Kidney glomerular epithelial cell (primary cell): Measurements from ENCODE around the gene ARHGEF11.

Experiments used
- DNase-seq: peaks from one replicate; lab custom pipeline; 2025; lab: John Stamatoyannopoulos, UW

The ARHGEF11 gene

DNA sequence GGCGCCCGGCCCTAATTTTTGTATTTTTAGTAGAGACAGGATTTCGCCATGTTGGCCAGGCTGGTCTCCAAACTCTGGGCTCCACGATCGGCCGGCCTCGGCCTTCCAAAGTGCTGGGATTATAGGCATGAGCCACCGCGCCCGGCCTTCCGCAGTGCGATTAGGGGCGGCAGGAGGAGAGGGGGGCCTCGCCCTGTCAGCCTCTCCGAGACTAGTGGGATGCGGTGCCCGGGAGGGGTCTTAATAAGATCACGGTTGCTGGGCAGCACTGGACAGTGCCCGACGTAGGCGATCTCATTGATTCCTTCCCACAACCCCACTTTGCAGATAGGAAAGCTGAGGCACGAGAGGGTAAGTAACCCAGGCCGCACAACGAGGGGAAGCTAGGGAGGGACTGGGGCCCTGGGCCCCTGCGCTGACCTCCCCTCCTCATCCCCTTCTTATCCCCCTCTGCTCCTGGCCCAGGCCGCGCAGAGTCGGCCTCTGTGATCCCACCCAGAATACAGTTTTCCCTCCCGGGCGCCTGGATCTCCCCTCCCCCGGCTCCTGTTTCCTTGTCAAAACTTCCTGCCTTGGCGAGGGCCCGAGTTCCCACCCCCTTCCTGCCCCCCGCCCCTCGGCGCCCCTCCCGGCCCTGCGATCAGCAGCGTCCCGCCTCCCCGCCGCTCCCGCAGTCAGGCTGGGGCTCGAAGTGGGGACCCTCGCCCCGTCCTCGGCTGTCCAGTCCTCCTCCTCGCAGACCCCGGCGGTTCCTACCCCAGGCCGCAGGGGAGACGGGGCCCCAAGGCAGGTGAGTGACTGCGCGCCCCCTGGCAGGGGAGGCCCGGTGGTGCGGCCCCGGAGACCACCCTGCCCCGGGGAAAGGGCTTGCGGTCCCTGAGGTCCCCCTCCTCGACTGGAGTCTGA is 152.2 kb downstream of the ARHGEF11 start, which contains the start of gene PEAR1:
PEAR1 (plus strand) TSS at position 671 of the 906 bp plus-strand sequence. CDS start 10,209 bp downstream, outside the sequence.
- no peak for DNase-seq

DNA sequence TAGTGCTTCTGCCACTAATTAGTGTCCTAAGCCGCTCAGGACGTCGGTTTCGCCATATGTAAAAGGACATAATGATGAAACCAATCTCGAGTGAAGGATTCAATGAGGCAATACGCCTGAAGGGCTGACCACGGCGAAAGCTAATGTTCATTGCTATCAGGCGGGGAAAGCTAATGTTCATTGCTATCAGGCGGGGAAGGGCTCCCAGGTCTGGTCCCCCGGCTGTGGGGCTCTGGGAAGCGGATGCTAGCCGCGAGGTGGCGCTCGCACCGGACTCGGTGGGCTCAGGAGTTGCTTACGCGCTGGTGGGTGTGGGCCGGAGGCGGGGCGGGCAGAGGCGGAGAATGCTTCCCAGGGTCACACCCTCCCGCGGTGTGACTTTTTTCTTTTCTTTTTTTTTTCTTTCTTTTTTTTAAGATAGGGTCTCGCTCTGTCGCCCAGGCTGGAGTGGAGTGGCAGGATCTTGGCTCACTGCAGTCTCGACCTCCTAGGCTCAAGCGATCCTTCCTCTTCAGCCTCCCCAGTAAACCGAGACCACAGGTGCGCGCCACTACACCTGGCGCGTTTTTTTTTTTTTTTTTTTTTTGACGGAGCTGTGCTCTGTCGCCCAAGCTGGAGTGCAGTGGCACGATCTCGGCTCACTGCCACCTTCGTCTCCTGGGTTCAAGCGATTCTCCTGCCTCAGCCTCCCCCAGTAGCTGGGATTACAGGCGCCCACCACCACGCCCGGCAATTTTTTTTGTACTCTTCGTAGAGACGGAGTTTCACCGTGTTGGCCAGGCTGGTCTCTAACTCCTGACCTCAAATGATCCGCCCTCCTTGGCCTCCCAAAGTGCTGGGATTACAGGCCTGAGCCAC is 153.1 kb downstream of the ARHGEF11 start:
- DNase-seq: peak; percentile 51

DNA sequence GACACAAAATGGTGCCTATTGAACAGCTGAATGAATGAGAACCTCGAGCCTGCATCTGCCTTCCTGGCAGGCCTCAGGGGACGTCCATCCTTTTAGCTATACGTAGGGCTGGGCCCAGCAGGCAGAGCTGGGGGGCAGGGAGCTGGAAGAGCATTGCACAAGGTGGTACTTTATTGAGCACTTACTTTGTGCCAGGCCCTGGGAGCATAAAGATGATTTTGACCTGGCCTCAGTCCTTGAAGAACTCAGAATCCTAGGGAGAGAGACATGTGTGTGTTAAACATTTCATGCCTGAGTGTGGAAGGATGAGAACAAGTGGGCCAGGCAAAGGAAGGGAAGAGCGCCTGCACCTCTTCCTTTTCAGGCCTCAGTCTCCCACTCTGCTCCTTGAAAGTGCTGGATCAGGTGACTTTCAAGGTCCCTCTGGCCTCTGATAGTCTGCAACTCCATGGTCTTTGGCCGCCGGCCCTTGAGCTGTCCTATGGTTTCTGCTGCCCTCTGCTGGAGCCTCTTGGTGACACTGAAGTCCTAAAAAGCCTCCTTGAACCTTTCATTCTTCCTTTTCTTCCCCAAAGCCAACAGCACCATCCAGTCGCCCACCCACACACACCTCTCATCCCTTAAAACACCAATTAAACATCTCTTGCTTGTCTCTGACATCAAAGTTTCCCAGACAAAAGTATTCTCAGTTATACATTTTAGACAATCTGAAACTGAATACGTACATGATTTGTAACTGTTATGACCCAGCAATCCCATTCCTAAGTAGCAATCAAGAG is 155.6 kb downstream of the ARHGEF11 start:
- peak; percentile 84 for DNase-seq

DNA sequence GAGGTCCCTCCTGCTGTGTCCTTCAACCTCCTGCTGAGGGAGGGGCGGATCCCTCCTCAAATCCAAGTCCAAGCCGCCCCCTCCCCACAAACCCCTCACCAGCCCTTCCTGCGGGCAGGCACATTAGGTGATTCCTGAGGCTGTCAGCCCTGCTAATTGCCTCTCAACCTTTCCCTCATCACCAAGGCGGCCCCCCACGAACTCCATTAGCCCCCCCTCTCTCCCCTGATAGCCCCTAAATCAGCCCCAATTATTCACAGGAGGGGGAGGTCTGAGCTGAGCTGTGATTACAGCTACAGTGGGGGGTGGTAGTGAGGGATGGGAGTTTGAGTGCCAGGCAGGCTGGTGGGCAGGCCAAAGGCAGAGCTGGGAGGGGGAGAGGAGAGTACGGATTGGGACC is 157.8 kb downstream of the ARHGEF11 start:
- DNase-seq: no peak

DNA sequence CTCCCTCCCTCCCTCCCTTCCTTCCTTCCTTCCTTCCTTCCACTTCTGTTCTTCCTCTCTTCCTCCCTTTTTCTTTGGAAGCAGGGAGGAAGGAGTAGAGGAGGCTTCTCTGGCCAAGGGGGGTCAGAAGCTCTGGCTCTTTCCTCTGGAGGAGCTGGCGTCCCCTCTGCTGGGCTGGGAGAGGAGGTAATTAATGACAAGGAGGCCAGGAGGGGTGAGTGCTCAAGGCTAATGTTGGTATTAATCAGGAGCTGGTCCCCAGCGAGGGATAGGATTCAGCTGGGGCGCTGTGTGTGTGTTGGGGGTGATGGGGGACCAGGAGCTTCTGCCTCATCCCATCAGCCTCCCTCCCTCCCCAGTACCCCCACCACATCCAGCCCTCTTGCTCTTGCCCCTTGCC is 158.2 kb downstream of the ARHGEF11 start:
- no peak for DNase-seq

DNA sequence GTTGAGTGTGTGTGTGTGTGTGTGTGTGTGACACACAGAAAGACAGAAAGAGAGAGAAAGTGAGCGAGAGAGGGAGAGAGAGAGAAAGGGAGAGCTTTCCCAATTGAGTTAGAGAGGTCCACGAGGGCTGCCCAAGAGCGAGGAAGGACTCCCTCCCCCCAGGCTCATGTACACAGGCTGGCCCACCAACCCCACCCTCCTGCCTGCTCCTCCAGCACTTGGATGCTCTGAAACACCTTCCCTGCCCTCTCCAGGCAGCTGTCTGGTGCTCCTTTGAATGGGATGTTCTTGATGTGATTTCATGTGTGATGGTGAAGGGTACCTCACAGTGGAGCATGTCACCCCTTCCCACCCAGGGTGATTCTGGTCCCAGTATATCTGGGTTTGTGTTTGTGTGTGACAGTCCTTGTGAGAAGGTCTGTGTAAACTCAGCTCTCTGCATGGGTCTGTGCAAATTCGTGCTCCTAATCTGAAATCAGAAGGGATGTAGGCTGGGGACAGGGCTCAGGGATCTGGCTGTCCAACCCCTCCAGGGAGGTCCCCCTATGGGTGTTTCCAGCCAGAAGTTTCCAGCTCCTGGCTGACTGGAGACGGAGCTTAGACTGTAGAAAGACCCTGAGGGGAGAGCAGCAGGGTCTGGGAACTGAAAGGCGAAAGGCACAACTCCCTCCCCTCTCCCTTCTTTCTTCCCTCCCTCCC is 158.8 kb downstream of the ARHGEF11 start:
- no peak for DNase-seq

DNA sequence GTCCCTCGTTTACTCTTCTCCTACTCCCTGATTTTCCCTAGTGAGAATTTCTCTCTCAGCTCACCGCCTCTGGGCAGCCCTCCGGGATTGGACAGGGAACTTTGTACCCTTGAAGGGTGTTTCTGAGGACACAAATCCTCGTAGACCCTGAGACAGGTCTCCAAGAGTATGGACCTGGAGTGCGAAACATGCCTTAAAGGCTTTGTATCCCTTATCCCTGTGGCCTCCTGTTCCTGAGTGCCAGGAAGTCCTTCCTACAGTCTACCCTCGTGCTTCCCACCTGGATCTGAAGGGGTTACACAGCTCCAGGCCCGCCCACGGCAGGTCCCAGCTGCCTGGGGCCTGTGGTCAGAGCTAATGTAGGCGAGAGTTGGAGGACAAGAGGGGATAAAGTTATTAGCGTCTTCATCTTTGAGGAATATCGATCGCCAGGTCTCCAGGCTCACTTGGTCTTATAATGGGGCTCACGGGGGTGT is 159.6 kb downstream of the ARHGEF11 start:
- no peak for DNase-seq

DNA sequence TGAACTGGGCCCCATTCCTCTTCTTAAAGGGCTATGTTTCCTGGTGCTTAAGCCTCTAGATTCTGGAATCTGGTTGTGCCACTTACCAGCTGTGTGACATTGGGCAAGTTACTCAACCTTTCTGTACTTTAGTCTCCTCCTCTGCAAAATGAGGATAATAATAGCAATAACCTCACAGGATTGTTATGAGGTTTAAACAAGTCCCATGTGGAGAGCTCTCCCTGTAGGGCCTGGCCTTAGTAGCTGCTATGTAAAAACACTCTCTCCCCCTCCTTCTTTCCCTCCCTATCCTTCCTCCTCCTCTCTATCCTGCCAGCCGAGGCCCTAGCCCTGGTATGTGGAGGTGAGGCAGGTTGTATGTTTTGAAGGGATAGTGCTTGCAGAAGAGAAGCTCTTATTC is 160.2 kb downstream of the ARHGEF11 start:
- DNase-seq: no peak
